ENCODE data around the gene PCSK9.

The PCSK9 gene

GRCh38 chr1:55051169-55051568, 11.8 kb downstream of the PCSK9 start:
- H3K4me3 ChIP-seq = no peak overlapping the region
- H3K27ac ChIP-seq = no peak overlapping the region
- TF ChIP-seq POLR2AphosphoS5 (IDR thresholded peaks at IDR 0.05; ENCODE audit: borderline replicate concordance, low read depth, low read length) (no peak), EZH2 (IDR thresholded peaks at IDR 0.05) (no peak), FOXP2 (optimal IDR thresholded peaks at IDR 0.05; ENCODE audit: control extremely low read depth, extremely low read length, insufficient read depth) (no peak)
- H3K9me3 ChIP-seq (ENCODE audit: low read depth, low read length) = no peaks in the 10 kb centered on the region
- peaks cover 4% of the 10 kb centered on the region; the same call in 1 of the 2 replicates for H3K36me3 ChIP-seq (ENCODE audit: insufficient read depth, low read length)
- DNase-seq (ENCODE audit: low read depth, low spot score) = no peak
- H3K9ac ChIP-seq (ENCODE audit: insufficient read length) = no peak overlapping the region

- H3K9ac ChIP-seq (ENCODE audit: insufficient read length) = no peak overlapping the region
- DNase-seq (ENCODE audit: low read depth, low spot score) = no peak
- no peak for TF ChIP-seq POLR2AphosphoS5 (IDR thresholded peaks at IDR 0.05; ENCODE audit: borderline replicate concordance, low read depth, low read length)
- TF ChIP-seq EZH2 (IDR thresholded peaks at IDR 0.05) = no peak
- no peak for TF ChIP-seq FOXP2 (optimal IDR thresholded peaks at IDR 0.05; ENCODE audit: control extremely low read depth, extremely low read length, insufficient read depth)
- peaks cover 4% of the 10 kb centered on the region; the same call in 1 of the 2 replicates for H3K36me3 ChIP-seq (ENCODE audit: insufficient read depth, low read length)
- H3K4me3 ChIP-seq = no peak overlapping the region
- no peak overlapping the region for H3K27ac ChIP-seq
- no peaks in the 10 kb centered on the region for H3K9me3 ChIP-seq (ENCODE audit: low read depth, low read length)
Measured at GRCh38 chr1:55051621-55052020, 12.3 kb downstream of the PCSK9 start.

GRCh38 chr1:55052221-55053142, 13.1 kb downstream of the PCSK9 start:
- TF ChIP-seq FOXP2 (optimal IDR thresholded peaks at IDR 0.05; ENCODE audit: control extremely low read depth, extremely low read length, insufficient read depth) = no peak
- TF ChIP-seq EZH2 (IDR thresholded peaks at IDR 0.05) = no peak
- no peak for TF ChIP-seq POLR2AphosphoS5 (IDR thresholded peaks at IDR 0.05; ENCODE audit: borderline replicate concordance, low read depth, low read length)
- Histone ChIP-seq H3K4me3 (no peak overlapping the region), H3K36me3 (ENCODE audit: insufficient read depth, low read length) (no peaks in the 10 kb centered on the region; the same call in 1 of the 2 replicates)

GRCh38 chr1:55053265-55053954, 14.1 kb downstream of the PCSK9 start:
- TF ChIP-seq POLR2AphosphoS5 (IDR thresholded peaks at IDR 0.05; ENCODE audit: borderline replicate concordance, low read depth, low read length) (no peak), FOXP2 (optimal IDR thresholded peaks at IDR 0.05; ENCODE audit: control extremely low read depth, extremely low read length, insufficient read depth) (no peak), EZH2 (IDR thresholded peaks at IDR 0.05) (no peak)
- no peaks in the 10 kb centered on the region for H3K9me3 ChIP-seq (ENCODE audit: low read depth, low read length)
- H3K36me3 ChIP-seq (ENCODE audit: insufficient read depth, low read length) = no peaks in the 10 kb centered on the region; the same call in 1 of the 2 replicates
- no peak overlapping the region for H3K9ac ChIP-seq (ENCODE audit: insufficient read length)
- no peak overlapping the region for H3K27ac ChIP-seq
- H3K4me3 ChIP-seq = no peak overlapping the region
- no peak for DNase-seq (ENCODE audit: low read depth, low spot score)

More at GRCh38 chr1:55052221-55053142, 13.1 kb downstream of the PCSK9 start:
- Histone ChIP-seq H3K27ac (no peak overlapping the region), H3K9ac (ENCODE audit: insufficient read length) (no peak overlapping the region), H3K9me3 (ENCODE audit: low read depth, low read length) (no peaks in the 10 kb centered on the region)
- DNase-seq (ENCODE audit: low read depth, low spot score) = no peak

GRCh38 chr1:55054396-55054795, 15.0 kb downstream of the PCSK9 start:
- no peaks in the 10 kb centered on the region for H3K9me3 ChIP-seq (ENCODE audit: low read depth, low read length)
- no peaks in the 10 kb centered on the region; the same call in 1 of the 2 replicates for H3K36me3 ChIP-seq (ENCODE audit: insufficient read depth, low read length)
- DNase-seq (ENCODE audit: low read depth, low spot score) = no peak
- H3K9ac ChIP-seq (ENCODE audit: insufficient read length) = no peak overlapping the region
- H3K27ac ChIP-seq = no peak overlapping the region
- TF ChIP-seq EZH2 (IDR thresholded peaks at IDR 0.05) (no peak), POLR2AphosphoS5 (IDR thresholded peaks at IDR 0.05; ENCODE audit: borderline replicate concordance, low read depth, low read length) (no peak), FOXP2 (optimal IDR thresholded peaks at IDR 0.05; ENCODE audit: control extremely low read depth, extremely low read length, insufficient read depth) (no peak)
- H3K4me3 ChIP-seq = no peak overlapping the region

GRCh38 chr1:55055084-55055882, 15.9 kb downstream of the PCSK9 start:
- H3K9me3 ChIP-seq (ENCODE audit: low read depth, low read length) = no peaks in the 10 kb centered on the region
- TF ChIP-seq POLR2AphosphoS5 (IDR thresholded peaks at IDR 0.05; ENCODE audit: borderline replicate concordance, low read depth, low read length) (no peak), EZH2 (IDR thresholded peaks at IDR 0.05) (no peak), FOXP2 (optimal IDR thresholded peaks at IDR 0.05; ENCODE audit: control extremely low read depth, extremely low read length, insufficient read depth) (no peak)
- H3K27ac ChIP-seq = no peak overlapping the region
- H3K4me3 ChIP-seq = no peak overlapping the region
- no peaks in the 10 kb centered on the region; the same call in 1 of the 2 replicates for H3K36me3 ChIP-seq (ENCODE audit: insufficient read depth, low read length)
- DNase-seq (ENCODE audit: low read depth, low spot score) = no peak
- H3K9ac ChIP-seq (ENCODE audit: insufficient read length) = no peak overlapping the region

GRCh38 chr1:55055951-55056631, 16.7 kb downstream of the PCSK9 start:
- no peak for TF ChIP-seq POLR2AphosphoS5 (IDR thresholded peaks at IDR 0.05; ENCODE audit: borderline replicate concordance, low read depth, low read length)
- no peak for TF ChIP-seq EZH2 (IDR thresholded peaks at IDR 0.05)
- no peak for TF ChIP-seq FOXP2 (optimal IDR thresholded peaks at IDR 0.05; ENCODE audit: control extremely low read depth, extremely low read length, insufficient read depth)
- H3K4me3 ChIP-seq = no peak overlapping the region
- no peak overlapping the region for H3K9ac ChIP-seq (ENCODE audit: insufficient read length)
- DNase-seq (ENCODE audit: low read depth, low spot score) = no peak
- H3K27ac ChIP-seq = no peak overlapping the region
- no peaks in the 10 kb centered on the region for H3K9me3 ChIP-seq (ENCODE audit: low read depth, low read length)
- no peaks in the 10 kb centered on the region; the same call in 1 of the 2 replicates for H3K36me3 ChIP-seq (ENCODE audit: insufficient read depth, low read length)

Data from SK-N-MC (cell line).